ENCODE results near the gene OSBP2.

OSBP2 gene

DNA sequence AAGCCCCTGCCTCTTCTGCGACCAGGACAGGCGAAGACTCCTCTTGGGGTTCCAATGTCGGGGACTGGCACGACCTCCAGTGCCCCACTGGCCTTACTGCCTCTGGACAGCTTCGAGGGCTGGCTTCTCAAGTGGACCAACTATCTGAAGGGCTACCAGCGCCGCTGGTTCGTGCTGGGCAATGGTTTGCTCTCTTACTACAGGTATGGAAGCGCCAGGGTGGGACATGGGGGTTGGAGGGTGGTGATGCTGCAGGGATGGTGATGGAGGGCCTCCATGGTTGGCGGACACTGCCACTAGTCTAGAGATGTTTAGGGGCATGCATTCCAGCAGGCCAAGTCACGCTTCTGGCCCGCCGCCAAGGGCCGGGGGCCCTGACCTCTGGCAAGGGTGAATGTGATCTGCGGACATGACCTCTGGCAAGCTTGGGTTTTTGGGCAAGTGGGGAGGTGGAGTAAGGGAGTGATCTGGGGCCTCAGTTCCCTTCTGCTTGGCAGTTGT, 727 bp downstream of the OSBP2 start:
- TF ChIP-seq GATA2 (IDR thresholded peaks at IDR 0.05; ENCODE audit: low read depth, low read length) (no peak), GATA3 (IDR thresholded peaks at IDR 0.05; ENCODE audit: low read depth, low read length) (no peak)

- TF ChIP-seq GATA2 (IDR thresholded peaks at IDR 0.05; ENCODE audit: low read depth, low read length) (no peak), GATA3 (IDR thresholded peaks at IDR 0.05; ENCODE audit: low read depth, low read length) (no peak)
Measured at GRCh38 chr22:30695871-30696655, 1.4 kb downstream of the OSBP2 start.

- TF ChIP-seq GATA3 (IDR thresholded peaks at IDR 0.05; ENCODE audit: low read depth, low read length) (no peak), GATA2 (IDR thresholded peaks at IDR 0.05; ENCODE audit: low read depth, low read length) (no peak)
Measured at GRCh38 chr22:30697975-30698374, 3.3 kb downstream of the OSBP2 start.

- TF ChIP-seq GATA2 (IDR thresholded peaks at IDR 0.05; ENCODE audit: low read depth, low read length): no peak
- TF ChIP-seq GATA3 (IDR thresholded peaks at IDR 0.05; ENCODE audit: low read depth, low read length): no peak
Measured at GRCh38 chr22:30701872-30702271, 7.2 kb downstream of the OSBP2 start.

GRCh38 chr22:30702856-30703255, 8.2 kb downstream of the OSBP2 start:
- TF ChIP-seq GATA3 (IDR thresholded peaks at IDR 0.05; ENCODE audit: low read depth, low read length) (no peak), GATA2 (IDR thresholded peaks at IDR 0.05; ENCODE audit: low read depth, low read length) (no peak)

DNA sequence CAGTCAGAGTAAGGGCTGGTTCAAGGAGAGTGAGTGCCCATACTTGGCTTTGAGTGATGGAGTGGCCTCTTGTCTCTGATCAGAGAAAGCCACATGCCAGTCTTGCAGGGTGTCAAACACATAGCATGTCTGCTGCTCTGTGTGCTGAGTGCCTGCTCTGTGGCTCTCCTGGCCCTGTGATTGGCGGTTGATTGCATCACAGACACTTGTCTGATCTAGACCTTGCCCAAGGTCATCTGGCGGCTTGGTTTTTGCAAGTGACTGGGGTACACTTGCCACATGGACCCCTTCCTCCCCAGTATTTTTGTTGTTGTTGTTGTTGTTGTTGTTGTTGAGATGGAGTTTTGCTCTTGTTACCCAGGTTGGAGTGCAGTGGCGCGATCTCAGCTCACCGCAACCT, 10.3 kb downstream of the OSBP2 start:
- no peak for TF ChIP-seq GATA3 (IDR thresholded peaks at IDR 0.05; ENCODE audit: low read depth, low read length)

DNA sequence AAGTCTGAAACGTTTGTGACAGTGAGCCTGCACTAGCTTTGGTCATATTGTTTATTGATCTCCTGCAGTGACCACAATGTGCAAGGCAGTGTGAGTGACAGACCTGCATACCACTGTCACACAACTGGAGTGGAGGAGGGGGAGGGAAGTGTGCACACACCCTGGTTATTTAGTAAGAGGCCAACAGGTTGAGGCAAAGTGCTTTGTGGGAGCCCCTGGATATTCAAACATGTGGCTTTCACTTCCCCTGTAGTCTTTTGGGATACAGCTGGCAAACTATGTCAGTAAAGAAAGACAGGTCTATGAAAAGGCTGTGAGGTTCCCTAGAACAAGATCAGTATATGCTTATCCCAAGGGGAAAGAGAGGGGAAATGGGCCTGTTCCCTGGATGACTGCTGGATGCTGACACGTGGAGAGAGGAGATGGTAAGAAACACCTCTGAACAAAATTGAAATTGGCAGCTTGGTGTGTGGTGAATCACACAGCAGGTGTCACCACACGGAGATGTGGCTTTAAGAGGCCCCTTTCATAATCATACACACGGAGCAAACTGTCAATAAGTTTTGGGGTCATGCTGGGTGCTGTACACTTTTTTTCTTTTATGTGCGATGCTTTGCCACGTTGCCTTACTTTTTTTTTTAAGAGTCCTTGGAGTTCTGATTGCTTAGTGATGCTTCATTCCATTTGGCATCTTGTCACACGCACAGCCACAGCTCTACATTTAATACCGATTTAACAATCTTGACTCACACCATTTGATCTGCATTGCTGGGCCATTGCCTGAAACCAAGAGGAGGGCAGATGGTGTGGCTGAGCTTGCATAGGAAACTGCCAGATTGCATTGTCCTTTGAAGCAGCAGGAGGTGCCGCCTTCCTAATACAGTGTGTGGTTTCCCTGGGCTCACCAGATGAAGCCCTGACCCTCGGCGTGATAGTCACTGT, 11.3 kb downstream of the OSBP2 start:
- TF ChIP-seq GATA2 (IDR thresholded peaks at IDR 0.05; ENCODE audit: low read depth, low read length) (no peak), GATA3 (IDR thresholded peaks at IDR 0.05; ENCODE audit: low read depth, low read length) (no peak)

DNA sequence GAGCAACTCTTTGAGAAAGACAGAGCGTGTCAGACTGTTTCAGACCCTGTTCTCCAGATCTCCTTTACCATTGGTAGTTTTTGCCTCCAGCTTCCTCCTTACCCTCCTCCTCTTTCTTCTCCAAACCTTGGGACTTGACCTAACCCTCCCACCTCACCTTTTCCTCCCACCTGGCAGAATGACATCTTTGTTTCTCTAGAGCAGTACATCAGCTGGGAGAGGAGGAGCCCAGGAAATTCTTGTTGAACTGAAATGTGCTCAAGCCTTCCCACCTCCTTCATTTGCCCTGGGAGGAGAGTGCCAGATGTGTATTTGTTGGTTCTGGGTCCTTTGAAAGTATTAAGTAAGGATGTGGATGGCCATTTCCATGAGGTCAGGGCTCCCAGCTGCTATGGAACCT, 17.4 kb downstream of the OSBP2 start:
- TF ChIP-seq GATA3 (IDR thresholded peaks at IDR 0.05; ENCODE audit: low read depth, low read length) (no peak), GATA2 (IDR thresholded peaks at IDR 0.05; ENCODE audit: low read depth, low read length) (no peak)

DNA sequence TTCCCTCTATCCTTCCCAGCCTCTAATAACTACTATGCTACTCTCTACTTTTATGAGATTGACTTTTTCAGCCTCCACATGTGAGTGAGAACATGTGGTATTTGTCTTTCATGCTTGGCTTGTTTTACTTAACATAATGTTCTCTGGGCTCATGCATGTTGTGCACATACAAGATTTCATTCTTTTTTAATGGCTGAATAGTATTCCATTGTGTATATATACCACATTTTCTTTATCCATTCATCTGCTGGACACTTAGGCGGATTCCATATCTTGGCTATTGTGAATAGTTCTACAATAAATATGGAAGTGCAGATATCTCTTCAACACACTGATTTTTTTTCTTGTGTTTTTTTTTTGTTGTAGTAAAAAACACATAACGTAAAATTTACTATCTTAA, 19.4 kb downstream of the OSBP2 start:
- TF ChIP-seq GATA2 (IDR thresholded peaks at IDR 0.05; ENCODE audit: low read depth, low read length) (no peak), GATA3 (IDR thresholded peaks at IDR 0.05; ENCODE audit: low read depth, low read length) (no peak)

GRCh38 chr22:30717331-30717921, 22.8 kb downstream of the OSBP2 start:
- no peak for TF ChIP-seq GATA3 (IDR thresholded peaks at IDR 0.05; ENCODE audit: low read depth, low read length)
- TF ChIP-seq GATA2 (IDR thresholded peaks at IDR 0.05; ENCODE audit: low read depth, low read length): no peak

- TF ChIP-seq GATA2 (IDR thresholded peaks at IDR 0.05; ENCODE audit: low read depth, low read length) (no peak), GATA3 (IDR thresholded peaks at IDR 0.05; ENCODE audit: low read depth, low read length) (no peak)
Measured at GRCh38 chr22:30717952-30718351, 23.3 kb downstream of the OSBP2 start.

DNA sequence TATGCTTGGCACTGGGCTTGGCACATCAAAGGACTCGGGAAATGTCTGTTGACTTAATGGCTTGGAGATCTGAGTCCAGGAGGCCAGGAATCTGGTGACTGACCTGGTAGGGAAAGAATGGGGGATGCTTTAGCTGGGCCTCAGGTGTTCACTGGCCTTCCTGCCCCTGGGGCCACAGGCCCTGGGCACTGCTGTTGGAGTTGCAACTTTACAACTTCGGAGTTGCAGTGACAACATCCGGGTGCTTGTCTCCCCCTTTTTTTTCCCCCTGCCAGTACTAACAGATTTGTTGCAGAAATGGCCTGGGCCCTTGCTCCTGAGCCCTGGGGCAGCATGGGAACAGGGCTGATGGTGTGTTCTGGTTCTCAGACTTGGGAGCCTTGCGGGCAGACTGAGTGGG, 23.8 kb downstream of the OSBP2 start:
- no peak for TF ChIP-seq GATA2 (IDR thresholded peaks at IDR 0.05; ENCODE audit: low read depth, low read length)
- TF ChIP-seq GATA3 (IDR thresholded peaks at IDR 0.05; ENCODE audit: low read depth, low read length): no peak

DNA sequence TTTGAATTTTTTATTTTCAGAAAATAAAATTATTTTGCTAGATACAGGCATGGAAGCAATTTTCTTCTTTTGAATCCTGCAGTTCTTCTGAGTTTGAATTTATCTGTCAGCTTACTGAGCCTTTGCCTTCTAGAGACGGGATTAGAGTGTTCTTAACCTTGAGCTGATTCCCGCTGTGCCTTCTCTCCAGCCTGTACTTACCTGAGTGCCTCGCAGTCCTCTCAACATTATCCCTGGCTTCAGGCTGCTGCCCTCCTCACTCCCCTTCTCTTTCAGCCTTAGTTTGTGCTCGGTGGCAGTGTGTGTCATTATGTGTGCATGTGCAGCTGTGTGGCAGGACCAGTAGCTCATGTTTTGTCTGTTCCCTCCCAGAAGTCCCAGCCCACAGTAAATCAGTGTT, 24.3 kb downstream of the OSBP2 start:
- no peak for TF ChIP-seq GATA2 (IDR thresholded peaks at IDR 0.05; ENCODE audit: low read depth, low read length)
- TF ChIP-seq GATA3 (IDR thresholded peaks at IDR 0.05; ENCODE audit: low read depth, low read length): no peak

- TF ChIP-seq GATA3 (IDR thresholded peaks at IDR 0.05; ENCODE audit: low read depth, low read length): no peak
- no peak for TF ChIP-seq GATA2 (IDR thresholded peaks at IDR 0.05; ENCODE audit: low read depth, low read length)
Measured at GRCh38 chr22:30720263-30720837, 25.7 kb downstream of the OSBP2 start.
